ENCODE measurements around the gene CPXM2. TPM values are rescaled to one million over a fixed set of nuclear protein-coding genes. Genes with fewer than 3 reads are reported as not detected.

CPXM2 gene
- total RNA-seq, 5 donors from 2014 or later (not counting 1 experiment from before 2014, with no cell fraction given), result not detected

GRCh38 chr10:123863183-123863575 lies 28.4 kb downstream of the CPXM2 start:
- Histone ChIP-seq H3K27ac (ENCODE audit: low read length) (no peak overlapping the region), H3K4me1 (ENCODE audit: control insufficient read depth in 1 of 2, extremely low read depth in 1 of 2, insufficient read depth in 2 of 2, low read length in 2 of 2) (no peaks in the 10 kb centered on the region), H3K4me3 (ENCODE audit: control insufficient read depth in 1 of 2, extremely low read depth in 1 of 2, low read length in 1 of 2) (no peak overlapping the region), H3K27me3 (replicated peaks in 1 of 2; ENCODE audit: control insufficient read depth in 2 of 2, extremely low read depth in 1 of 2, insufficient read depth in 2 of 2, low read length in 1 of 2) (peaks cover 0 to 7% of the 10 kb centered on the region in 2 experiments), H3K36me3 (ENCODE audit: control insufficient read depth in 2 of 2, extremely low read depth in 1 of 2, insufficient read depth in 1 of 2, low read length in 1 of 2) (no peaks in the 10 kb centered on the region), H3K9me3 (no peaks in the 10 kb centered on the region)
- 41% methylated on average over 3 of the region's 8 CpGs for WGBS (ENCODE audit: insufficient coverage)
- CTCF ChIA-PET, result no interaction called here
- Mint-ChIP-seq H3K27ac (no peak overlapping the region), H3K36me3 (no peaks in the 10 kb centered on the region), H3K27me3 (peaks cover 5 to 10% of the 10 kb centered on the region in 2 donors), H3K9me3 (no peaks in the 10 kb centered on the region), H3K4me3 (no peak overlapping the region), H3K4me1 (no peaks in the 10 kb centered on the region)
- POLR2A ChIA-PET, result no interaction called here
- no peak for ATAC-seq (replicated peaks in 1 of 4)
- no peak for DNase-seq

- no peak overlapping the region for H3K27ac Mint-ChIP-seq
- peaks cover 5 to 10% of the 10 kb centered on the region in 2 donors for H3K27me3 Mint-ChIP-seq
- H3K4me3 ChIP-seq (ENCODE audit: control insufficient read depth in 1 of 2, extremely low read depth in 1 of 2, low read length in 1 of 2), result no peak overlapping the region
- H3K36me3 ChIP-seq (ENCODE audit: control insufficient read depth in 2 of 2, extremely low read depth in 1 of 2, insufficient read depth in 1 of 2, low read length in 1 of 2), result no peaks in the 10 kb centered on the region
- no peak overlapping the region for H3K4me3 Mint-ChIP-seq
- H3K27me3 ChIP-seq (replicated peaks in 1 of 2; ENCODE audit: control insufficient read depth in 2 of 2, extremely low read depth in 1 of 2, insufficient read depth in 2 of 2, low read length in 1 of 2), result peaks cover 0 to 2% of the 10 kb centered on the region in 2 experiments
- no peaks in the 10 kb centered on the region for H3K9me3 ChIP-seq
- H3K27ac ChIP-seq (ENCODE audit: low read length), result no peak overlapping the region
- H3K4me1 ChIP-seq (ENCODE audit: control insufficient read depth in 1 of 2, extremely low read depth in 1 of 2, insufficient read depth in 2 of 2, low read length in 2 of 2), result no peaks in the 10 kb centered on the region
- no peaks in the 10 kb centered on the region for H3K9me3 Mint-ChIP-seq
- CTCF ChIA-PET, result no interaction called here
- H3K4me1 Mint-ChIP-seq, result no peaks in the 10 kb centered on the region
- no CpG with 5 or more reads among the region's 9 CpGs for WGBS (ENCODE audit: insufficient coverage)
- POLR2A ChIA-PET, result no interaction called here
- DNase-seq (no peak), ATAC-seq (replicated peaks in 1 of 4) (no peak)
- no peaks in the 10 kb centered on the region for H3K36me3 Mint-ChIP-seq
Measured at GRCh38 chr10:123862421-123863182, 29.0 kb downstream of the CPXM2 start.

DNA sequence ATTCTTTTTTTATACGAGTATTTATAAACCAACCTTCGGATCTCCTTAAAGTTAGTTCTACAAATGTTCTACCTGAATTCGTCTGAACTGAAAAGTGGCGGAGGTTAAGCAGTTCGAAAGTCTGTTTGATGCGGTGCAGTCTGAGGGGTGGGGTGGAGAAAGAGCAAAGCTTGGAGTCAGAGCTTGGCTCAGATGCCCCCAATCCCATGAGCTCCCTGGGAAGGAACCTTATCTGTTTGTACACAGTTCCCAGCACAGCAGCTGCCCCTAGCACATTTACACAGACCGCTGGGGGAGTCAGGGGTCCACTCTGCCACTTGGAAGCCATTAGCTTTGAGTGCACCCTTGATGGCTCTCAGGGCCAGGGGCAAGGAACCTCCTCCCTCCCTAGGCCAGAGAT lies 30.8 kb downstream of the CPXM2 start:
- peaks cover 0 to 2% of the 10 kb centered on the region in 2 experiments for H3K27me3 ChIP-seq (replicated peaks in 1 of 2; ENCODE audit: control insufficient read depth in 2 of 2, extremely low read depth in 1 of 2, insufficient read depth in 2 of 2, low read length in 1 of 2)
- Mint-ChIP-seq H3K27me3 (peaks cover 5 to 9% of the 10 kb centered on the region in 2 donors), H3K4me3 (no peak overlapping the region), H3K27ac (no peak overlapping the region), H3K4me1 (no peaks in the 10 kb centered on the region), H3K9me3 (no peaks in the 10 kb centered on the region), H3K36me3 (no peaks in the 10 kb centered on the region)
- no peak overlapping the region for H3K4me3 ChIP-seq (ENCODE audit: control insufficient read depth in 1 of 2, extremely low read depth in 1 of 2, low read length in 1 of 2)
- DNase-seq (no peak), ATAC-seq (replicated peaks in 1 of 4) (no peak)
- H3K4me1 ChIP-seq (ENCODE audit: control insufficient read depth in 1 of 2, extremely low read depth in 1 of 2, insufficient read depth in 2 of 2, low read length in 2 of 2), result no peaks in the 10 kb centered on the region
- H3K27ac ChIP-seq (ENCODE audit: low read length), result no peak overlapping the region
- WGBS (ENCODE audit: insufficient coverage), result 80% methylated on average over 4 of the region's 7 CpGs
- POLR2A ChIA-PET, result no interaction called here
- no peaks in the 10 kb centered on the region for H3K36me3 ChIP-seq (ENCODE audit: control insufficient read depth in 2 of 2, extremely low read depth in 1 of 2, insufficient read depth in 1 of 2, low read length in 1 of 2)
- CTCF ChIA-PET, result no interaction called here
- H3K9me3 ChIP-seq, result no peaks in the 10 kb centered on the region

DNA sequence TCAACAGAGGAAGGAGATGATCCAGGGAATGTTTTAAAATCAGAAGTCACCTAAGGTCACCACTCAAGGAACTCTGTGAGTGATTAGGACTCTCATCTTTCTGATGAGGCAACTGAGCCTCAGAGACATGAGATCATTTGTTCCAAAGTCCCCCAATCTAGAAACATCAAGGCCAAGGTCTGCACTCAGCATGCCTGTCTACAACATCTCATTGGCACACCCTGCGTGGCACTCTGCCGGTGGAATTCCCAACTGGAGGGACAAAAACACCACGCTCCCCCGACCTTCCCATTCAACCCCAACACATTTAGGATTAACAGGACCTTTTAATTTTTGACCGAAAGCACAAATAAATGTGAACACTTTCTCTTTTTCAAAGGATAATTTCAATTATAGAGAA lies 31.4 kb downstream of the CPXM2 start:
- ChIA-PET CTCF (no interaction called here), POLR2A (no interaction called here)
- H3K9me3 ChIP-seq, result no peaks in the 10 kb centered on the region
- H3K27me3 Mint-ChIP-seq, result peaks cover 4 to 5% of the 10 kb centered on the region in 2 donors
- H3K27me3 ChIP-seq (replicated peaks in 1 of 2; ENCODE audit: control insufficient read depth in 2 of 2, extremely low read depth in 1 of 2, insufficient read depth in 2 of 2, low read length in 1 of 2), result no peaks in the 10 kb centered on the region
- H3K4me1 ChIP-seq (ENCODE audit: control insufficient read depth in 1 of 2, extremely low read depth in 1 of 2, insufficient read depth in 2 of 2, low read length in 2 of 2), result no peaks in the 10 kb centered on the region
- no CpG with 5 or more reads among the region's 5 CpGs for WGBS (ENCODE audit: insufficient coverage)
- no peak overlapping the region for H3K27ac ChIP-seq (ENCODE audit: low read length)
- no peaks in the 10 kb centered on the region for H3K36me3 Mint-ChIP-seq
- H3K4me1 Mint-ChIP-seq, result no peaks in the 10 kb centered on the region
- no peak overlapping the region for H3K4me3 Mint-ChIP-seq
- ATAC-seq (replicated peaks in 1 of 4) (no peak), DNase-seq (no peak)
- H3K9me3 Mint-ChIP-seq, result no peaks in the 10 kb centered on the region
- no peaks in the 10 kb centered on the region for H3K36me3 ChIP-seq (ENCODE audit: control insufficient read depth in 2 of 2, extremely low read depth in 1 of 2, insufficient read depth in 1 of 2, low read length in 1 of 2)
- H3K4me3 ChIP-seq (ENCODE audit: control insufficient read depth in 1 of 2, extremely low read depth in 1 of 2, low read length in 1 of 2), result no peak overlapping the region
- H3K27ac Mint-ChIP-seq, result no peak overlapping the region

DNA sequence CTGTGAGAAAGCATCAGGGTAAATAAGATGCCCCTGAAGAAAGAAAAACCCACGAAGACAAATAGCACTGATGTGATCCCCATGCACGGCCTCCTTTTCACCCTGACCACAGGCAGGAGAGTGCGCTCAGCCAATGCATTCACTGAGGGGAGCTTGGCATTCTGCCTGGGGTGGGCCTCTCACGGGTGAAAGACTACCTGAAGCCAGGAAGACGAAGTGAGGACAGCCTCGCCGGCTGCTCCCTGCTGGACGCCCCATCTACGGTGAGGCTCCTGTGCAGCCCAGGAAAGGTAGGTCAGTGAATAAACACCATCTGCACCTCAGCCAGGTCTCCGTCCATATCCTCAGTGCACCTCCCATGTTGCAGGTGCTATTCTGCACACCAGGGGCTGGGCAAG lies 32.0 kb downstream of the CPXM2 start:
- ATAC-seq (replicated peaks in 1 of 4) (no peak), DNase-seq (no peak)

GRCh38 chr10:123858907-123859652 lies 32.5 kb downstream of the CPXM2 start:
- DNase-seq (no peak), ATAC-seq (replicated peaks in 1 of 4) (no peak)
- WGBS (ENCODE audit: insufficient coverage), result 64% methylated on average over 13 of the region's 20 CpGs
- no peaks in the 10 kb centered on the region for H3K9me3 Mint-ChIP-seq
- H3K27me3 ChIP-seq (replicated peaks in 1 of 2; ENCODE audit: control insufficient read depth in 2 of 2, extremely low read depth in 1 of 2, insufficient read depth in 2 of 2, low read length in 1 of 2), result peaks cover 0 to 2% of the 10 kb centered on the region in 2 experiments
- H3K4me3 Mint-ChIP-seq, result no peak overlapping the region
- no peaks in the 10 kb centered on the region for H3K4me1 Mint-ChIP-seq
- H3K4me3 ChIP-seq (ENCODE audit: control insufficient read depth in 1 of 2, extremely low read depth in 1 of 2, low read length in 1 of 2), result no peak overlapping the region
- peaks cover 1 to 7% of the 10 kb centered on the region in 2 donors for H3K27me3 Mint-ChIP-seq
- H3K4me1 ChIP-seq (ENCODE audit: control insufficient read depth in 1 of 2, extremely low read depth in 1 of 2, insufficient read depth in 2 of 2, low read length in 2 of 2), result no peaks in the 10 kb centered on the region
- H3K27ac ChIP-seq (ENCODE audit: low read length), result no peak overlapping the region
- no peaks in the 10 kb centered on the region for H3K9me3 ChIP-seq
- H3K36me3 Mint-ChIP-seq, result no peaks in the 10 kb centered on the region
- no peak overlapping the region for H3K27ac Mint-ChIP-seq
- CTCF ChIA-PET, result no interaction called here
- H3K36me3 ChIP-seq (ENCODE audit: control insufficient read depth in 2 of 2, extremely low read depth in 1 of 2, insufficient read depth in 1 of 2, low read length in 1 of 2), result no peaks in the 10 kb centered on the region
- POLR2A ChIA-PET, result no interaction called here

More for the DNA sequence above, 32.0 kb downstream of the CPXM2 start:
- no peak overlapping the region for H3K27ac ChIP-seq (ENCODE audit: low read length)
- H3K4me3 ChIP-seq (ENCODE audit: control insufficient read depth in 1 of 2, extremely low read depth in 1 of 2, low read length in 1 of 2), result no peak overlapping the region
- no peaks in the 10 kb centered on the region for H3K27me3 ChIP-seq (replicated peaks in 1 of 2; ENCODE audit: control insufficient read depth in 2 of 2, extremely low read depth in 1 of 2, insufficient read depth in 2 of 2, low read length in 1 of 2)
- Mint-ChIP-seq H3K4me1 (no peaks in the 10 kb centered on the region), H3K9me3 (no peaks in the 10 kb centered on the region), H3K36me3 (no peaks in the 10 kb centered on the region), H3K27ac (no peak overlapping the region), H3K27me3 (peaks cover 4 to 7% of the 10 kb centered on the region in 2 donors), H3K4me3 (no peak overlapping the region)
- WGBS (ENCODE audit: insufficient coverage), result 74% methylated on average over 5 of the region's 10 CpGs
- H3K9me3 ChIP-seq, result no peaks in the 10 kb centered on the region
- CTCF ChIA-PET, result no interaction called here
- H3K36me3 ChIP-seq (ENCODE audit: control insufficient read depth in 2 of 2, extremely low read depth in 1 of 2, insufficient read depth in 1 of 2, low read length in 1 of 2), result no peaks in the 10 kb centered on the region
- POLR2A ChIA-PET, result no interaction called here
- no peaks in the 10 kb centered on the region for H3K4me1 ChIP-seq (ENCODE audit: control insufficient read depth in 1 of 2, extremely low read depth in 1 of 2, insufficient read depth in 2 of 2, low read length in 2 of 2)

Data from T-cell (primary cell).